ENCODE data around the gene KHDRBS1. TPM values are rescaled to one million over a fixed set of nuclear protein-coding genes. Genes with fewer than 3 reads are reported as not detected.

The KHDRBS1 gene
- total and polyA plus RNA-seq, 2 donors (not counting 1 experiment from before 2014, with no cell fraction given), result 35.7 to 101 TPM

GRCh38 chr1:32072622-32073298 is 59.1 kb downstream of the KHDRBS1 start, which contains the start of gene TMEM39B:
TMEM39B (plus strand) TSS chr1:32072939; CDS start chr1:32073048, 109 bp downstream.
- H3K4me3 Mint-ChIP-seq, result peak within 1 kb of the TSS; percentile 83
- under 1% methylated on average over 66 of the region's 67 CpGs for WGBS (ENCODE audit: insufficient coverage)
- DNase-seq (peak; percentile 98), ATAC-seq (ENCODE audit: low read depth) (peak; percentile 80)
- peaks cover 29% of the 10 kb centered on the region for H3K4me1 Mint-ChIP-seq
- H3K9me3 ChIP-seq (ENCODE audit: control extremely low read depth in 1 of 3, control insufficient read depth in 2 of 3, insufficient read depth in 1 of 3, low read length in 2 of 3), result no peaks in the 10 kb centered on the region
- peak within 1 kb of the TSS; percentile 73 to 80 for H3K27ac ChIP-seq (ENCODE audit: low read length in 2 of 2)
- intact Hi-C loops (cut with micrococcal nuclease), result loop anchor here (1.0 to 10.0 kb wide), 11 partner anchors 9 to 776 kb away; partner anchors contain the start of genes BSDC1, CCDC28B, DCDC2B and IQCC
- TF ChIP-seq CTCF (IDR thresholded peaks at IDR 0.05), result no peak
- no peak for TF ChIP-seq EZH2 (IDR thresholded peaks at IDR 0.05; ENCODE audit: borderline replicate concordance, insufficient read depth, low read depth, low read length, poor library complexity, severe bottlenecking)
- H3K27me3 Mint-ChIP-seq, result no peaks in the 10 kb centered on the region
- ChIA-PET CTCF (interaction anchor here (0.7 to 3.4 kb wide), 16 partner anchors 9 to 1356 kb away, joined by 3 to 41 read pairs (median 4); partner anchors contain the start of genes BSDC1, KHDRBS1, KPNA6 and MARCKSL1), POLR2A (interaction anchor here (0.7 to 3.5 kb wide), 15 partner anchors 36 to 1055 kb away, joined by 3 to 31 read pairs (median 4); partner anchors contain the start of genes BSDC1, HDAC1, KHDRBS1 and KPNA6)
- H3K27me3 ChIP-seq (replicated peaks in 1 of 4; ENCODE audit: control extremely low read depth in 1 of 4, control insufficient read depth in 3 of 4, insufficient read depth in 4 of 4, low read length in 3 of 4), result no peaks in the 10 kb centered on the region
- H3K4me3 ChIP-seq (ENCODE audit: control extremely low read depth in 1 of 5, extremely low read depth in 1 of 5, insufficient read depth in 1 of 5, low read depth in 2 of 5, low read length in 4 of 5), result peak within 1 kb of the TSS; percentile 76 to 92 (median 81)
- no peaks in the 10 kb centered on the region for H3K9me3 Mint-ChIP-seq (ENCODE audit: insufficient read depth)
- peaks cover 14 to 17% of the 10 kb centered on the region in 2 donors for H3K4me1 ChIP-seq (ENCODE audit: control insufficient read depth in 2 of 2, insufficient read depth in 2 of 2, low read length in 2 of 2)
- H3K4me2 ChIP-seq (replicated peaks; ENCODE audit: low read depth, low read length, poor library complexity, severe bottlenecking), result peak within 1 kb of the TSS; percentile 88
- peak within 1 kb of the TSS; percentile 79 for H3K27ac Mint-ChIP-seq
- peaks cover 0 to 24% of the 10 kb centered on the region in 2 experiments for H3K36me3 ChIP-seq (replicated peaks in 1 of 2; ENCODE audit: control extremely low read depth in 1 of 2, control insufficient read depth in 1 of 2, extremely low read depth in 1 of 2, insufficient read depth in 2 of 2, low read length in 1 of 2)
- H2AFZ ChIP-seq (ENCODE audit: insufficient read depth, low read depth, low read length, poor library complexity, severe bottlenecking), result peak within 1 kb of the TSS; percentile 90
- H3K79me2 ChIP-seq (ENCODE audit: control insufficient read depth, insufficient read depth, low read length), result peaks cover 14% of the 10 kb centered on the region
- peaks cover 6% of the 10 kb centered on the region for H4K20me1 ChIP-seq (ENCODE audit: control insufficient read depth, insufficient read depth, low read length, poor library complexity, severe bottlenecking)
- H3K9ac ChIP-seq (ENCODE audit: low read length), result peak within 1 kb of the TSS; percentile 85

Data from B cell (primary cell).